ENCODE measurements around the gene NUAK2.

NUAK2 gene

DNA sequence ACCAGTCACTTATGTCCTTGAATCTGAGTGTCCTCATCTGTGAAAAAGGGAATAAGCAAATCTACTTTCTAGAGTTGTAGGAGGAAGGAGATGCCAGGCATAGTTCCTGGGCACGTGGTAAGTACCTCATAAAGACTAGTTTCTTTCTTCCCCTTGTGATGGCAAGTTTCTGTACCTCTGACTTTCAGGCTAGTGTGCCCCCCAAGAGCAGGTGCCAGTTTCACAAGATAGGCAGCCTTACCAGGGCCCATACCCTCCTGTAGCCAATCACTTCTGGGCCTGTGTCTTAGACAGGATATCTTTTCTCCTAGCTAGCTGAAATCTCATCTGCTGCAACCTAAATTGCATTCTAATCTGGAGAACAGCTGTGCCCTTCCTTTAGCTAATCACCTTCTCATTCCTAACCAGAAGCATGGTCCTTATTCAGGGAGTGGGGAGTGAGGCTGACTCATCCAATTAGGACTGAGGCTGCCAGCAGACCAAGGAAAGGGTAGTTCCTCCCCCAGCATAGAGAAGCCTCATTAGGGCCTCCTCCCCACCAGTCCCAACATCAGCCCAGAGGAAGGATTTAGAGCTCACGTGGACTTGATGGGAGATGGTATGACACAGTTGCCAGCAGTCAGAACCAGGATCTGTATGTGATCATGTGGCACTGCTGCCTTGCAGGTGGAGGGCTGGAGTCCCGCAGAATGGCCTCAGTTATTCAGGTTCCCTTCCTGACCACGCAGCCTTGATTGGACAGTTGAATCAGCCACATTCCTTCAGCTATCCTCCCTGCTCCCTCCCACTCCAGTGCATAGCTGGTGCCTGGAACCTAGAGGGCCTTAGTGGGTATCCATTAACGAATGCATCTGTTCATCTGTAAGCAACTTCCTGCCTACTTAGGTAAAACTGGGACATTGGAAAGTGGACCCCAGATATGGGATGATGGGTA is 27.3 kb upstream of the NUAK2 start:
- no peak overlapping the region for H3K27ac ChIP-seq
- no peak for TF ChIP-seq CTCF (IDR thresholded peaks at IDR 0.05)
- H3K9me3 ChIP-seq (ENCODE audit: control insufficient read depth, low read length), result no peaks in the 10 kb centered on the region
- no peaks in the 10 kb centered on the region for H3K79me2 ChIP-seq
- H3K27me3 ChIP-seq (ENCODE audit: control insufficient read depth, insufficient read depth, low read length), result no peaks in the 10 kb centered on the region
- H3K4me2 ChIP-seq (ENCODE audit: low read length), result no peak overlapping the region
- H3K9ac ChIP-seq, result no peak overlapping the region
- H3K36me3 ChIP-seq (ENCODE audit: control insufficient read depth, insufficient read depth, low read length), result no peaks in the 10 kb centered on the region
- H3K4me1 ChIP-seq, result peaks cover 2% of the 10 kb centered on the region
- no peak overlapping the region for H2AFZ ChIP-seq
- H3K4me3 ChIP-seq (ENCODE audit: low read depth, low read length), result no peak overlapping the region

DNA sequence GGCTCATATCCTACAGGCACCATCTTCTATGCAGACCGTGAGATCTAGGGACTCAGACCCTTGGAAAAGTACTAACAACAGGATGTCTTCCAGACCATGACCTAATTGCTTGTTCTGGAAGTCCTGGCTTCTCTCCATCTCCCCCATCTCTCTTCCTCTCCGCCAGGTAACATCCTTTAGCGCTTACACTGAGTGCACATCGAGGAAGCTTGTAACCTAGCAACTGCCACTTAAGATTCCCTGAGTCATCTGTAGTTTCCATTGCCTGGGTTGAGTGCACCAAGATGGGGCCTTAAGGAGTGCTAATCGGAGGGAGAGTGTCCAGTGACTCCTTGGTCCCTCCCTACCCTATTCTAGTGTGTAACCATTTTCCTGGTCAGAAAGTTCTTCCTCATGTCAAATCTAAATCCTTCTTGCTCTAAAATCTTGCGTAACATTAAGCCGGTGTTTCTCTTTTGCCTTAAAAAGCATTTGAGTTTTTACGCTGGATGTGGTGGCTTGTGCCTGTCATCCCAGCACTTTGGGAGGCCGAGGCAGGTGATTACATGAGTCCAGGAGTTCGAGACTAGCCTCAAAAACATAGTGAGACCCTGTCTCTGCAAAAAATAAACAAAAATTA is 25.5 kb upstream of the NUAK2 start:
- Histone ChIP-seq H3K27me3 (ENCODE audit: control insufficient read depth, insufficient read depth, low read length) (no peaks in the 10 kb centered on the region), H3K27ac (no peak overlapping the region), H3K4me1 (peaks cover 2% of the 10 kb centered on the region), H3K4me2 (ENCODE audit: low read length) (no peak overlapping the region), H3K36me3 (ENCODE audit: control insufficient read depth, insufficient read depth, low read length) (no peaks in the 10 kb centered on the region), H3K4me3 (ENCODE audit: low read depth, low read length) (no peak overlapping the region), H3K9ac (no peak overlapping the region), H3K79me2 (no peaks in the 10 kb centered on the region), H2AFZ (no peak overlapping the region), H3K9me3 (ENCODE audit: control insufficient read depth, low read length) (no peaks in the 10 kb centered on the region)
- no peak for TF ChIP-seq CTCF (IDR thresholded peaks at IDR 0.05)

- Histone ChIP-seq H2AFZ (no peak overlapping the region), H3K9me3 (ENCODE audit: control insufficient read depth, low read length) (no peaks in the 10 kb centered on the region), H3K4me3 (ENCODE audit: low read depth, low read length) (no peak overlapping the region), H3K79me2 (no peaks in the 10 kb centered on the region), H3K36me3 (ENCODE audit: control insufficient read depth, insufficient read depth, low read length) (no peaks in the 10 kb centered on the region), H3K27ac (no peak overlapping the region), H3K27me3 (ENCODE audit: control insufficient read depth, insufficient read depth, low read length) (no peaks in the 10 kb centered on the region), H3K9ac (no peak overlapping the region), H3K4me1 (peaks cover 2% of the 10 kb centered on the region), H3K4me2 (ENCODE audit: low read length) (no peak overlapping the region)
- TF ChIP-seq CTCF (IDR thresholded peaks at IDR 0.05), result no peak
Measured at GRCh38 chr1:205345761-205346160, 24.2 kb upstream of the NUAK2 start.

DNA sequence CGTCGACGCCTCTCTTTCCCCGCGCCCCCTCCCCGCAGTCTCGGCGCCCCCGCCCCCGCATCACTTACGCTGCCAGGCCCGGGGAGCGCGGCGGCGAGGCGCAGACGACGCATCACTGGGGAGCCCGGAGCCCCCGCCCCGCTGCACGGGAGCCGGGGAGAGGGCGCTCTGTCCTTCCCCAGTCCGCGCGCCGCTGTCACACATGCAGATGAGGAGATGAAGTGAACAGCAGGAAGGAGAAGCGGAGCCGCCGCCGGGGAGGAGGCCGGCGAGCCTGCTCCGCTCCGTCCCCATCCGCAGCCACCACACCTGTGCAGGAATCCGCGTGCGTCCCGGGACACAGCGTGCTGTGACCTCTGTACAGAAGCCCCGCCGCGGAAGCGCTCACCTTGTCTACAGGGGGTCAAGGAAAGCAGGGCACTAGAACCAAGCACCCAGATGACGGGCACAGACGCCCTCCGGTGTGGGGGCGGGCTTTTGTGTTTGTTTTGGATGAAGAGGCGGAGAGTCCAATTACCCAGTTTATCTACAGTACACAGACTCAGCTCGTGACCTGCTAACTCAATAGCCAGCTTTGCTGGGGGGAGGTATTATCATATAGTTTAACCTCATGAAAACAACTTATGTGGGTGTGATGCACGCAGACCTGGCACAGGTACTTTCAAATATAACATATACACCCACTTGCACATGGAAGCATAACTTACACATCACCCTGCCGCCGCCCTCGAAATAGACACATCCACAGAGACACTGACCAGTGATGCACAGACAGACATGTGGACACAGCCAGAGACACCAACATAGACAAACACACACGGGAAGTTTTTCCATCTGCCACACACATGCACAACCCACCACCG is 22.8 kb upstream of the NUAK2 start:
- no peak for TF ChIP-seq CTCF (IDR thresholded peaks at IDR 0.05)
- no peaks in the 10 kb centered on the region for H3K27me3 ChIP-seq (ENCODE audit: control insufficient read depth, insufficient read depth, low read length)
- H3K27ac ChIP-seq, result no peak overlapping the region
- H3K36me3 ChIP-seq (ENCODE audit: control insufficient read depth, insufficient read depth, low read length), result no peaks in the 10 kb centered on the region
- peak overlapping the region; percentile 39 for H3K4me3 ChIP-seq (ENCODE audit: low read depth, low read length)
- peak overlapping the region; percentile 74 for H2AFZ ChIP-seq
- H3K4me2 ChIP-seq (ENCODE audit: low read length), result peak overlapping the region; percentile 76
- H3K9ac ChIP-seq, result no peak overlapping the region
- peaks cover 2% of the 10 kb centered on the region for H3K4me1 ChIP-seq
- no peaks in the 10 kb centered on the region for H3K79me2 ChIP-seq
- H3K9me3 ChIP-seq (ENCODE audit: control insufficient read depth, low read length), result no peaks in the 10 kb centered on the region

Measured in parathyroid adenoma (tissue), 2 donors.